ENCODE measurements around the gene GDPD5. TPM values are rescaled to one million over a fixed set of nuclear protein-coding genes. Genes with fewer than 3 reads are reported as not detected.

The GDPD5 gene
- total RNA-seq, 1 experiment from 2014 or later, result 12.2 TPM

GRCh38 chr11:75504501-75504900, 21.2 kb downstream of the GDPD5 start:
- Mint-ChIP-seq H3K27ac (no peak overlapping the region; the same call in 1 of the 2 replicates), H3K36me3 (no peaks in the 10 kb centered on the region), H3K4me1 (no peaks in the 10 kb centered on the region; the same call in 1 of the 2 replicates), H3K27me3 (ENCODE audit: low read depth) (no peaks in the 10 kb centered on the region), H3K4me3 (no peak overlapping the region), H3K9me3 (no peaks in the 10 kb centered on the region)
- CTCF ChIA-PET, result interaction anchor here (1.4 kb wide), 1 partner anchor 93 kb away, joined by 6 read pairs; no protein-coding TSS in a partner anchor
- TF ChIP-seq HMGXB4 (CRISPR knock-in tag; IDR thresholded peaks at IDR 0.05) (no peak), ZNF425 (CRISPR knock-in tag; conservative IDR thresholded peaks at IDR 0.05) (no peak), ETV6 (CRISPR knock-in tag; IDR thresholded peaks at IDR 0.05) (no peak), FOXJ3 (CRISPR knock-in tag; IDR thresholded peaks at IDR 0.05; ENCODE audit: borderline replicate concordance) (no peak), AFF4 (CRISPR knock-in tag; IDR thresholded peaks at IDR 0.05; ENCODE audit: borderline replicate concordance) (no peak), SP1 (CRISPR knock-in tag; conservative IDR thresholded peaks at IDR 0.05) (no peak), NR2C2 (CRISPR knock-in tag; IDR thresholded peaks at IDR 0.05) (no peak), PRDM15 (CRISPR knock-in tag; IDR thresholded peaks at IDR 0.05) (no peak), FOXK1 (CRISPR knock-in tag; IDR thresholded peaks at IDR 0.05) (no peak), ZNF416 (CRISPR knock-in tag; IDR thresholded peaks at IDR 0.05) (no peak), NFE2L1 (CRISPR knock-in tag; IDR thresholded peaks at IDR 0.05) (no peak), JAZF1 (CRISPR knock-in tag; IDR thresholded peaks at IDR 0.05) (no peak), ZNF396 (CRISPR knock-in tag; IDR thresholded peaks at IDR 0.05; ENCODE audit: borderline replicate concordance) (no peak), ZNF671 (CRISPR knock-in tag; IDR thresholded peaks at IDR 0.05) (no peak), ZMAT4 (CRISPR knock-in tag; IDR thresholded peaks at IDR 0.05) (no peak), ATF2 (CRISPR knock-in tag; IDR thresholded peaks at IDR 0.05; ENCODE audit: borderline replicate concordance, low read depth) (no peak), SOX15 (CRISPR knock-in tag; IDR thresholded peaks at IDR 0.05) (no peak)
- POLR2A ChIA-PET, result no interaction called here
- ATAC-seq, result no peak
- no peak for DNase-seq (ENCODE audit: low spot score)
